ENCODE results near the gene COLEC12.

GRCh38 chr18:326846-327245 lies 173.7 kb downstream of the COLEC12 start:
- TF ChIP-seq CTCF (IDR thresholded peaks at IDR 0.05) (no peak), POLR2A (IDR thresholded peaks at IDR 0.05) (no peak)
